Neural crest cell (in vitro differentiated cells): ENCODE measurements around the gene ZNF341. TPM values are rescaled to one million over a fixed set of nuclear protein-coding genes. Genes with fewer than 3 reads are reported as not detected.
A peak's percentile ranks its signal among the peaks of the same experiment; 100 is the strongest.

Source experiments
- DNase-seq: peaks from one replicate; pipeline ENCODE4 v3.0.0; 2021; ENCODE audit warnings: low read depth, mixed read lengths, low spot score
- H3K27ac Mint-ChIP-seq: one replicate; pipeline ENCODE4 v1.8.0; 2021; ENCODE audit warnings: mild to moderate bottlenecking, mixed read lengths; ENCODE audit not compliant: unreplicated experiment
- H3K27me3 Mint-ChIP-seq: 2 replicates; pipeline ENCODE4 v1.8.0; 2021; ENCODE audit warnings: low read depth, mild to moderate bottlenecking, mixed read lengths
- H3K36me3 Mint-ChIP-seq: 2 replicates; pipeline ENCODE4 v1.8.0; 2021; ENCODE audit warnings: low read depth, mild to moderate bottlenecking, mixed read lengths
- H3K4me1 Mint-ChIP-seq: 2 replicates; pipeline ENCODE4 v1.8.0; 2021; ENCODE audit warnings: mixed read lengths
- H3K4me3 Mint-ChIP-seq: one replicate; pipeline ENCODE4 v1.8.0; 2021; ENCODE audit warnings: mild to moderate bottlenecking, mixed read lengths
- H3K9me3 Mint-ChIP-seq: 2 replicates; pipeline ENCODE4 v1.8.0; 2021; ENCODE audit warnings: mixed read lengths
- total RNA-seq: library from RNA; stranded (reverse); gene quantifications from 2 replicates; pipeline ENCODE4 v1.2.1, GENCODE V29; 2021
- TF ChIP-seq, protein P1 (sequence below): fragments of 200-600 bp; sonication (generic); conservative IDR thresholded peaks from 2 replicates; pipeline ENCODE4 v1.5.0; 2021; ENCODE audit warnings: antibody characterized with exemption, mild to moderate bottlenecking

ZNF341 gene
- total RNA-seq, 1 donor from 2014 or later: 5.1 TPM

DNA sequence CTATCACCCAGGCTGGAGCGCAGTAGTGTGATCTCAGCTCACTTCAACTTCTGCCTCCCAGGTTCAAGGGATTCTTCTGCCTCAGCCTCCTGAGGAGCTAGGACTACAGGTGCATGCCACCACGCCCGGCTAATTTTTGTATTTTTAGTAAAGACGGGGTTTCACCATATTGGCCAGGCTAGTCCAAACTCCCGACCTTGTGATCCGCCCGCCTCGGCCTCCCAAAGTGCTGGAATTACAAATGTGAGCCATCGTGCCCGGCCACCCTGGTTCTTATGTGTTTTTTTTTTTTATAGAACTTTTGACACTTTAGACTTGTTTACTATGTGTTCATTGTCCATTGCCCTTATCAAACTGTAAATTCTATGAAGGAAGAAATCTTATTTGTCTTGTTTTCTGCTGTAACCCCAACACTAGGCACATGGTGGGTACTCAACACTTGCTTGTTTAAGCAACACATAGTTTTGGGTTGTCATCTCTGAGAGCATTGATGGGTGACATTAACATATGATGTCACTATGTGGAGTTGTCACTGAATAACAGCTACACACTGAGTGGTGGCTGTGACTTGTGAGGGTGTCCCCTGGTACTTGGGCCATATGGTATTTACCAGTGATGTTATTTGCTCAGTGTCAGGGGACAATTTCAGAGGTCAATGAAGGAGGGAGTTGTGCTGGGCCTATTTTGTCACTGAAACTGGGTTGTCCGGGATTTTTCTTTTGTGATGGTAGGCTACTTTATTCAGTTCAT, 10.2 kb upstream of the ZNF341 start:
- H3K27ac Mint-ChIP-seq: no peak overlapping the region

DNA sequence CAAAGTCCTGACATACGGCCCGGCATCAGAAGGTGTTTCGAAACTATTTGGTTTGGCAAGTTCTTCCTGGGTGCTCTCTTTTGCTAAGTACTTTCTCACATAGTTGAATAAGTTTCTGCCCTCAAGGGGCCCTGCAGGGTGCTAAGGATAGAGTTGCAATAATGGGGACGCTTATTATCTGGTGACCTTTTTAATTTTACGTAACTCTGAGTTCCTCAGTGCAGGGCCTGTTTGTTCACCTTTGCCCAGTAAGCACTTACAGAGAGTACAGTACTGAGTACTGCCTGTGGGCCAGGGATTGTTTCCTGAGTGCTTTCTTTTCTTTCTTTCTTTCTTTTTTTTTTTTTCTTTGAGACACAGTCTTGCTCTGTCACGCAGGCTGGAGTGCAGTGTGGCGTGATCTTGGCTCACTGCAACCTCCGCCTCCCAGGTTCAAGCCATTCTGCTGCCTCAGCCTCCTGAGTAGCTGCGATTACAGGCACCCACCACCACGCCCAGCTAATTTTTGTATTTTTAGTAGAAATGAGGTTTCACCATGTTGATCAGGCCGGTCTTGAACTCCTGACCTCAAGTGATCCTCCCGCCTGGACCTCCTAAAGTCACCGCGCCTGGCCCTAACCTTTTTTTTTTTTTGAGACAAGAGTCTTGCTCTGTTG, 7.2 kb upstream of the ZNF341 start:
- TF ChIP-seq, protein P1, sequence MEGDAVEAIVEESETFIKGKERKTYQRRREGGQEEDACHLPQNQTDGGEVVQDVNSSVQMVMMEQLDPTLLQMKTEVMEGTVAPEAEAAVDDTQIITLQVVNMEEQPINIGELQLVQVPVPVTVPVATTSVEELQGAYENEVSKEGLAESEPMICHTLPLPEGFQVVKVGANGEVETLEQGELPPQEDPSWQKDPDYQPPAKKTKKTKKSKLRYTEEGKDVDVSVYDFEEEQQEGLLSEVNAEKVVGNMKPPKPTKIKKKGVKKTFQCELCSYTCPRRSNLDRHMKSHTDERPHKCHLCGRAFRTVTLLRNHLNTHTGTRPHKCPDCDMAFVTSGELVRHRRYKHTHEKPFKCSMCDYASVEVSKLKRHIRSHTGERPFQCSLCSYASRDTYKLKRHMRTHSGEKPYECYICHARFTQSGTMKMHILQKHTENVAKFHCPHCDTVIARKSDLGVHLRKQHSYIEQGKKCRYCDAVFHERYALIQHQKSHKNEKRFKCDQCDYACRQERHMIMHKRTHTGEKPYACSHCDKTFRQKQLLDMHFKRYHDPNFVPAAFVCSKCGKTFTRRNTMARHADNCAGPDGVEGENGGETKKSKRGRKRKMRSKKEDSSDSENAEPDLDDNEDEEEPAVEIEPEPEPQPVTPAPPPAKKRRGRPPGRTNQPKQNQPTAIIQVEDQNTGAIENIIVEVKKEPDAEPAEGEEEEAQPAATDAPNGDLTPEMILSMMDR: no peak
- peaks cover 3% of the 10 kb centered on the region for H3K9me3 Mint-ChIP-seq
- H3K27me3 Mint-ChIP-seq: no peaks in the 10 kb centered on the region
- H3K36me3 Mint-ChIP-seq: no peaks in the 10 kb centered on the region
- no peak overlapping the region for H3K4me3 Mint-ChIP-seq
- peaks cover 12% of the 10 kb centered on the region for H3K4me1 Mint-ChIP-seq
- H3K27ac Mint-ChIP-seq: peak overlapping the region; percentile 68
- DNase-seq: no peak

More for the DNA sequence above, 10.2 kb upstream of the ZNF341 start:
- Mint-ChIP-seq H3K4me1 (peaks cover 13% of the 10 kb centered on the region), H3K36me3 (no peaks in the 10 kb centered on the region), H3K9me3 (peaks cover 3% of the 10 kb centered on the region), H3K4me3 (peak overlapping the region; percentile 51), H3K27me3 (no peaks in the 10 kb centered on the region)
- TF ChIP-seq, protein P1: no peak
- no peak for DNase-seq

- no peak overlapping the region for H3K4me3 Mint-ChIP-seq
- H3K36me3 Mint-ChIP-seq: no peaks in the 10 kb centered on the region
- TF ChIP-seq, protein P1: no peak
- no peak for DNase-seq
- no peaks in the 10 kb centered on the region for H3K27me3 Mint-ChIP-seq
- no peaks in the 10 kb centered on the region for H3K9me3 Mint-ChIP-seq
- no peak overlapping the region for H3K27ac Mint-ChIP-seq
- peaks cover 7% of the 10 kb centered on the region for H3K4me1 Mint-ChIP-seq
Observed at GRCh38 chr20:33725607-33726264, 6.1 kb upstream of the ZNF341 start.

DNA sequence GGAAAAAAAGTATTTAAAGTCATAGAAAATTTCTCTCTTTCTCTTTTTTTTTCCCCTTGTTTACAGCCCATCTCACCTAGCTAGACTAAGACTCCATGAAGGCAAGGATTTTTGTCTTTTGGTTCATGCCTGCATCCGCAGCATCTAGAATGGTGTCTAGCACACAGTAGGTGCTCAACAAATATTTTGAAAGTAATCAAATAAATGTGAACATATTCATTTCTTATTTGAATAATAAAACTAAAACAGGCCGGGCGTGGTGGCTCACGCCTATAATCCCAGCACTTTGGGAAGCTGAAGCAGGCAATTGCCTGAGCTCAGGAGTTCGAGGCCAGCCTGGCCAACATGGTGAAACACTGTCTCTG, 4.7 kb upstream of the ZNF341 start:
- Mint-ChIP-seq H3K4me3 (no peak overlapping the region), H3K9me3 (no peaks in the 10 kb centered on the region), H3K27ac (no peak overlapping the region), H3K4me1 (peaks cover 12% of the 10 kb centered on the region), H3K36me3 (no peaks in the 10 kb centered on the region), H3K27me3 (no peaks in the 10 kb centered on the region)
- DNase-seq: no peak
- TF ChIP-seq, protein P1: no peak

DNA sequence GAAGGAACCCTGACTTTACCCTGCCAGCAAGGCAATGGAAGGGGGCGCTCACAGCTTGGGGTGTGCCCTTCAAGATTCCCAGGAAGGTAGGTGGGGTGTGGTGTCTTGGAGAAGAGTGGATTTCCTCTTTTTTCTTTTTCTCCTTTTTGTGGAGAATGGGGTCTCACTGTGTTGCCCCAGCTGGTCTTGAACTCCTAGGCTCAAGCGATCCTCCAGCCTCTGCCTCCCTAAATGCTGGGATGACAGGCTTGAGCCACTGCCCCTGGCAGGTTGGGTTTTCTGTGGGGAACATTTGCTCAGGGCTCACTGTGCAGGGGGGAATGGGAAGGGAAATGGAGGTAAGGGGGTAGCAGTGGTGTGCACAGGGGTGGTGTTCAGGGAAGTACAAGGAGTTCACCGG, 4.0 kb upstream of the ZNF341 start:
- Mint-ChIP-seq H3K9me3 (no peaks in the 10 kb centered on the region), H3K4me3 (no peak overlapping the region), H3K4me1 (peaks cover 15% of the 10 kb centered on the region), H3K27me3 (no peaks in the 10 kb centered on the region), H3K36me3 (no peaks in the 10 kb centered on the region), H3K27ac (no peak overlapping the region)
- DNase-seq: no peak
- TF ChIP-seq, protein P1: no peak
